GM12874 (cell line): ENCODE results near the gene DHX8.

Experiments
- CTCF ChIP-seq: IDR thresholded peaks from 2 replicates; pipeline ENCODE4 v1.5.1; 2011; ENCODE audit warnings: low read depth, mild to moderate bottlenecking, control low read depth, low read length, moderate library complexity; ENCODE audit not compliant: insufficient read depth

The DHX8 gene

GRCh38 chr17:43570518-43570928 lies 86.7 kb downstream of the DHX8 start:
- no peak for TF ChIP-seq CTCF

- no peak for TF ChIP-seq CTCF
Measured at GRCh38 chr17:43572368-43572980, 88.7 kb downstream of the DHX8 start.

- no peak for TF ChIP-seq CTCF
Measured at GRCh38 chr17:43573579-43574321, 90.0 kb downstream of the DHX8 start.

- TF ChIP-seq CTCF: no peak
Measured at GRCh38 chr17:43574348-43574747, 90.6 kb downstream of the DHX8 start.

GRCh38 chr17:43574896-43575525 lies 91.2 kb downstream of the DHX8 start:
- no peak for TF ChIP-seq CTCF
